PFSK-1 (cell line): ENCODE data around the gene TULP4.

Experiments
- FOXP2 ChIP-seq: optimal IDR thresholded peaks from 2 replicates; pipeline ENCODE3; 2011; ENCODE audit warnings: borderline replicate concordance, control low read depth, inconsistent platforms; ENCODE audit not compliant: insufficient read depth; ENCODE audit errors: extremely low read length, extremely low read depth
- REST ChIP-seq, 2 experiments: IDR thresholded peaks; 2 replicates each; pipeline versions ENCODE4 v1.6.1 to v1.8.0; 2011 to 2012; ENCODE audit warnings: low read depth in 2 of 2, low read length in 2 of 2, control low read depth in 1 of 2, inconsistent platforms in 1 of 2, mild to moderate bottlenecking in 1 of 2, moderate library complexity in 1 of 2; ENCODE audit not compliant: insufficient read depth in 1 of 2
- TAF1 ChIP-seq: IDR thresholded peaks from 2 replicates; pipeline ENCODE4 v1.6.1; 2012; ENCODE audit warnings: low read length, control low read depth, borderline replicate concordance; ENCODE audit not compliant: insufficient read depth

GRCh38 chr6:158552055-158552795 lies 240.0 kb downstream of the TULP4 start:
- no peak for TF ChIP-seq FOXP2
- no peak for TF ChIP-seq TAF1
- no peak for TF ChIP-seq REST (IDR thresholded peaks at IDR 0.05; ENCODE audit: insufficient read depth in 1 of 2, low read depth in 2 of 2, low read length in 2 of 2)
